ENCODE data around the gene MR1.

The MR1 gene

GRCh38 chr1:181033799-181034451, at the start of gene MR1:
MR1 (plus strand) TSS chr1:181033983; CDS start chr1:181034008, 25 bp downstream.
- Mint-ChIP-seq H3K27ac (peak within 1 kb of the TSS; percentile 99), H3K36me3 (ENCODE audit: low read depth) (peaks cover 13% of the 10 kb centered on the region), H3K27me3 (no peaks in the 10 kb centered on the region), H3K4me1 (ENCODE audit: low read depth) (peaks cover 54% of the 10 kb centered on the region), H3K9me3 (no peaks in the 10 kb centered on the region), H3K4me3 (peak within 1 kb of the TSS; percentile 94)

- Mint-ChIP-seq H3K36me3 (ENCODE audit: low read depth) (peaks cover 75% of the 10 kb centered on the region), H3K27ac (no peak overlapping the region), H3K4me3 (no peak overlapping the region), H3K27me3 (no peaks in the 10 kb centered on the region), H3K9me3 (no peaks in the 10 kb centered on the region), H3K4me1 (ENCODE audit: low read depth) (no peaks in the 10 kb centered on the region)
These were observed 45.5 kb upstream of the MR1 start for GRCh38 chr1:180988253-180988752.

- H3K4me3 Mint-ChIP-seq: no peak overlapping the region
- H3K27me3 Mint-ChIP-seq: no peaks in the 10 kb centered on the region
- H3K27ac Mint-ChIP-seq: no peak overlapping the region
These were observed 39.5 kb upstream of the MR1 start for GRCh38 chr1:180994262-180994661.

GRCh38 chr1:180997843-180998504, 35.8 kb upstream of the MR1 start:
- Mint-ChIP-seq H3K36me3 (ENCODE audit: low read depth) (peaks cover 65% of the 10 kb centered on the region), H3K27ac (no peak overlapping the region)

More at GRCh38 chr1:180994262-180994661, 39.5 kb upstream of the MR1 start:
- Mint-ChIP-seq H3K4me1 (ENCODE audit: low read depth) (peaks cover 4% of the 10 kb centered on the region), H3K9me3 (no peaks in the 10 kb centered on the region), H3K36me3 (ENCODE audit: low read depth) (peaks cover 60% of the 10 kb centered on the region)

GRCh38 chr1:181001091-181001780, 32.5 kb upstream of the MR1 start:
- no peaks in the 10 kb centered on the region for H3K9me3 Mint-ChIP-seq

More at GRCh38 chr1:180997843-180998504, 35.8 kb upstream of the MR1 start:
- Mint-ChIP-seq H3K27me3 (no peaks in the 10 kb centered on the region), H3K4me3 (no peak overlapping the region), H3K4me1 (ENCODE audit: low read depth) (peaks cover 4% of the 10 kb centered on the region), H3K9me3 (no peaks in the 10 kb centered on the region)

GRCh38 chr1:181002582-181003172, 31.1 kb upstream of the MR1 start:
- Mint-ChIP-seq H3K4me1 (ENCODE audit: low read depth) (no peaks in the 10 kb centered on the region), H3K36me3 (ENCODE audit: low read depth) (peaks cover 85% of the 10 kb centered on the region)

More at GRCh38 chr1:181001091-181001780, 32.5 kb upstream of the MR1 start:
- Mint-ChIP-seq H3K4me1 (ENCODE audit: low read depth) (no peaks in the 10 kb centered on the region), H3K4me3 (no peak overlapping the region), H3K36me3 (ENCODE audit: low read depth) (peaks cover 80% of the 10 kb centered on the region), H3K27ac (no peak overlapping the region), H3K27me3 (no peaks in the 10 kb centered on the region)

GRCh38 chr1:181010789-181011188, 23.0 kb upstream of the MR1 start:
- peaks cover 3% of the 10 kb centered on the region for H3K9me3 Mint-ChIP-seq
- no peak overlapping the region for H3K27ac Mint-ChIP-seq
- peaks cover 46% of the 10 kb centered on the region for H3K36me3 Mint-ChIP-seq (ENCODE audit: low read depth)
- H3K4me3 Mint-ChIP-seq: no peak overlapping the region
- H3K4me1 Mint-ChIP-seq (ENCODE audit: low read depth): peaks cover 38% of the 10 kb centered on the region
- H3K27me3 Mint-ChIP-seq: no peaks in the 10 kb centered on the region

More at GRCh38 chr1:181002582-181003172, 31.1 kb upstream of the MR1 start:
- Mint-ChIP-seq H3K9me3 (no peaks in the 10 kb centered on the region), H3K4me3 (no peak overlapping the region), H3K27ac (no peak overlapping the region), H3K27me3 (no peaks in the 10 kb centered on the region)

GRCh38 chr1:181011301-181012202, 22.2 kb upstream of the MR1 start:
- no peaks in the 10 kb centered on the region for H3K27me3 Mint-ChIP-seq
- H3K4me1 Mint-ChIP-seq (ENCODE audit: low read depth): peaks cover 38% of the 10 kb centered on the region
- H3K27ac Mint-ChIP-seq: no peak overlapping the region
- H3K9me3 Mint-ChIP-seq: peaks cover 3% of the 10 kb centered on the region
- H3K36me3 Mint-ChIP-seq (ENCODE audit: low read depth): peaks cover 41% of the 10 kb centered on the region
- H3K4me3 Mint-ChIP-seq: no peak overlapping the region

GRCh38 chr1:181012203-181012745, 21.5 kb upstream of the MR1 start:
- H3K36me3 Mint-ChIP-seq (ENCODE audit: low read depth): peaks cover 35% of the 10 kb centered on the region
- no peaks in the 10 kb centered on the region for H3K27me3 Mint-ChIP-seq
- no peak overlapping the region for H3K4me3 Mint-ChIP-seq
- H3K27ac Mint-ChIP-seq: no peak overlapping the region
- H3K9me3 Mint-ChIP-seq: peaks cover 3% of the 10 kb centered on the region
- peaks cover 39% of the 10 kb centered on the region for H3K4me1 Mint-ChIP-seq (ENCODE audit: low read depth)

GRCh38 chr1:181013144-181013543, 20.6 kb upstream of the MR1 start:
- H3K4me1 Mint-ChIP-seq (ENCODE audit: low read depth): peaks cover 45% of the 10 kb centered on the region
- H3K9me3 Mint-ChIP-seq: peaks cover 3% of the 10 kb centered on the region
- peaks cover 41% of the 10 kb centered on the region for H3K36me3 Mint-ChIP-seq (ENCODE audit: low read depth)
- H3K4me3 Mint-ChIP-seq: peak overlapping the region; percentile 1
- no peaks in the 10 kb centered on the region for H3K27me3 Mint-ChIP-seq
- H3K27ac Mint-ChIP-seq: peak overlapping the region; percentile 65

GRCh38 chr1:181014477-181015250, 19.1 kb upstream of the MR1 start:
- Mint-ChIP-seq H3K4me3 (no peak overlapping the region), H3K27me3 (no peaks in the 10 kb centered on the region), H3K36me3 (ENCODE audit: low read depth) (peaks cover 48% of the 10 kb centered on the region), H3K4me1 (ENCODE audit: low read depth) (peaks cover 46% of the 10 kb centered on the region), H3K9me3 (peaks cover 3% of the 10 kb centered on the region), H3K27ac (no peak overlapping the region)

- Mint-ChIP-seq H3K27ac (no peak overlapping the region), H3K27me3 (no peaks in the 10 kb centered on the region), H3K4me3 (no peak overlapping the region), H3K4me1 (ENCODE audit: low read depth) (peaks cover 44% of the 10 kb centered on the region), H3K36me3 (ENCODE audit: low read depth) (peaks cover 46% of the 10 kb centered on the region), H3K9me3 (peaks cover 3% of the 10 kb centered on the region)
These were observed 18.6 kb upstream of the MR1 start for GRCh38 chr1:181015251-181015615.

GRCh38 chr1:181016563-181016962, 17.2 kb upstream of the MR1 start:
- peaks cover 3% of the 10 kb centered on the region for H3K9me3 Mint-ChIP-seq
- H3K27ac Mint-ChIP-seq: no peak overlapping the region
- H3K27me3 Mint-ChIP-seq: no peaks in the 10 kb centered on the region
- H3K4me3 Mint-ChIP-seq: no peak overlapping the region
- H3K36me3 Mint-ChIP-seq (ENCODE audit: low read depth): peaks cover 37% of the 10 kb centered on the region
- peaks cover 45% of the 10 kb centered on the region for H3K4me1 Mint-ChIP-seq (ENCODE audit: low read depth)
